ENCODE results near the gene TRPM3.

DNA sequence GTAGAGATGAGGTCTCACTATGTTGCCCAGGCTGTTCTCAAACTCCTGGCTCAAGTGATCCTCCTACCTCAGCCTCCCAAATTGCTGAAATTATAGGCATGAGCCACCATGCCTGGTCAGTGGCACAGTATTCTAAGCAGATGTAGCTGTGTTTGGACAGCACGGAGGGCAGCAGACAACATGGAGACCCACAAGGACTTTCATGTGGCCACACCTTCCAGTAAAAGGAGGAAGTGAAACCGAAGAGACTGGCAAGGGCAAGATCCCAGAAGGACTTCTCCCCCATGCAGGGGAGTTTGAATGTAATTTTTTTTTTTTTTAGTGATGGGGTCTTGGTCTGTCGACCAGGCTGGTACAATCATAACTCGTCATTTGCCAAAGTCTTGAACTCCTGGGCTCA lies 172.2 kb downstream of the TRPM3 start:
- TF ChIP-seq POLR2AphosphoS5 (IDR thresholded peaks at IDR 0.05), result no peak
- TF ChIP-seq, protein P1, sequence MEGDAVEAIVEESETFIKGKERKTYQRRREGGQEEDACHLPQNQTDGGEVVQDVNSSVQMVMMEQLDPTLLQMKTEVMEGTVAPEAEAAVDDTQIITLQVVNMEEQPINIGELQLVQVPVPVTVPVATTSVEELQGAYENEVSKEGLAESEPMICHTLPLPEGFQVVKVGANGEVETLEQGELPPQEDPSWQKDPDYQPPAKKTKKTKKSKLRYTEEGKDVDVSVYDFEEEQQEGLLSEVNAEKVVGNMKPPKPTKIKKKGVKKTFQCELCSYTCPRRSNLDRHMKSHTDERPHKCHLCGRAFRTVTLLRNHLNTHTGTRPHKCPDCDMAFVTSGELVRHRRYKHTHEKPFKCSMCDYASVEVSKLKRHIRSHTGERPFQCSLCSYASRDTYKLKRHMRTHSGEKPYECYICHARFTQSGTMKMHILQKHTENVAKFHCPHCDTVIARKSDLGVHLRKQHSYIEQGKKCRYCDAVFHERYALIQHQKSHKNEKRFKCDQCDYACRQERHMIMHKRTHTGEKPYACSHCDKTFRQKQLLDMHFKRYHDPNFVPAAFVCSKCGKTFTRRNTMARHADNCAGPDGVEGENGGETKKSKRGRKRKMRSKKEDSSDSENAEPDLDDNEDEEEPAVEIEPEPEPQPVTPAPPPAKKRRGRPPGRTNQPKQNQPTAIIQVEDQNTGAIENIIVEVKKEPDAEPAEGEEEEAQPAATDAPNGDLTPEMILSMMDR (IDR thresholded peaks at IDR 0.05 in 8 of 11, conservative IDR thresholded peaks at IDR 0.05 in 3 of 11), result no peak
- no peak for TF ChIP-seq POLR2A (IDR thresholded peaks at IDR 0.05)

Data from spleen (tissue), 7 donors.